HepG2 (cell line): ENCODE measurements around the gene CDC42EP4. TPM values are rescaled to one million over a fixed set of nuclear protein-coding genes. Genes with fewer than 3 reads are reported as not detected.

Experiments
- KDM5B ChIP-seq: sonication (generic); formaldehyde crosslinking; IDR thresholded peaks from 2 replicates; pipeline ENCODE4 v1.4.0; 2020; ENCODE audit warnings: missing genetic modification reagents, mild to moderate bottlenecking, borderline replicate concordance
- MEF2D ChIP-seq: sonication (generic); formaldehyde crosslinking; IDR thresholded peaks from 2 replicates; pipeline ENCODE4 v1.5.1; 2020; ENCODE audit warnings: mild to moderate bottlenecking, missing genetic modification reagents
- ONECUT2 ChIP-seq: sonication (generic); formaldehyde crosslinking; IDR thresholded peaks from 2 replicates; pipeline ENCODE4 v1.4.0; 2020; ENCODE audit warnings: missing genetic modification reagents
- PHF8 ChIP-seq: sonication (generic); formaldehyde crosslinking; IDR thresholded peaks from 2 replicates; pipeline ENCODE4 v1.5.0; 2020; ENCODE audit warnings: missing genetic modification reagents
- REXO4 ChIP-seq: sonication (generic); formaldehyde crosslinking; IDR thresholded peaks from 2 replicates; pipeline ENCODE4 v1.8.0; 2022; ENCODE audit warnings: missing genetic modification reagents, mild to moderate bottlenecking, borderline replicate concordance
- SPEN ChIP-seq: sonication (generic); formaldehyde crosslinking; IDR thresholded peaks from 2 replicates; pipeline ENCODE4 v1.5.1; 2020; ENCODE audit warnings: low read depth, mild to moderate bottlenecking, missing genetic modification reagents
- ZBTB42 ChIP-seq: sonication (generic); formaldehyde crosslinking; IDR thresholded peaks from 2 replicates; pipeline ENCODE4 v1.5.0; 2020; ENCODE audit warnings: mild to moderate bottlenecking, missing genetic modification reagents
- ZNF30 ChIP-seq: sonication (generic); formaldehyde crosslinking; IDR thresholded peaks from 2 replicates; pipeline ENCODE4 v1.5.0; 2020; ENCODE audit warnings: mild to moderate bottlenecking, missing genetic modification reagents
- ZNF333 ChIP-seq: sonication (generic); formaldehyde crosslinking; IDR thresholded peaks from 2 replicates; pipeline ENCODE4 v1.4.0; 2020; ENCODE audit warnings: mild to moderate bottlenecking, missing genetic modification reagents, borderline replicate concordance
- ZNF569 ChIP-seq: sonication (generic); formaldehyde crosslinking; IDR thresholded peaks from 2 replicates; pipeline ENCODE4 v1.5.0; 2020; ENCODE audit warnings: mild to moderate bottlenecking, missing genetic modification reagents, moderate library complexity, borderline replicate concordance
- ZNF577 ChIP-seq: sonication (generic); formaldehyde crosslinking; IDR thresholded peaks from 2 replicates; pipeline ENCODE4 v1.4.0; 2020; ENCODE audit warnings: mild to moderate bottlenecking, low read depth, missing genetic modification reagents, borderline replicate concordance
- polyA plus RNA-seq, 8 experiments: library from polyadenylated mRNA; depleted of rRNA in 3 of 8; stranded (reverse) in 7 of 8; unstranded in 1 of 8; fragments of >200 nt; fragmentation: Illumina TruSeq in 4 of 8; extraction: Trizol in 4 of 8; gene quantifications; 2 replicates each; pipeline versions ENCODE4 v1.2.1 to v1.2.3, GENCODE V29; 2011 to 2016; ENCODE audit warnings: low read depth in 4 of 8, missing spikeins in 1 of 8, mixed read lengths in 1 of 8; ENCODE audit not compliant: insufficient read depth in 1 of 8
- total RNA-seq, 5 experiments: library from RNA; depleted of rRNA; stranded (reverse); fragments of >200 nt; fragmentation: Illumina TruSeq; extraction: Trizol; gene quantifications; 2 replicates each; pipeline ENCODE4 v1.2.3, GENCODE V29; 2016; ENCODE audit warnings: low read depth in 1 of 5
- TF ChIP-seq, protein P1 (sequence below): sonication (generic); formaldehyde crosslinking; IDR thresholded peaks from 2 replicates; pipeline ENCODE4 v1.5.0; 2020; ENCODE audit warnings: missing genetic modification reagents, mild to moderate bottlenecking, borderline replicate concordance
- TF ChIP-seq, protein P2 (sequence below): sonication (generic); formaldehyde crosslinking; IDR thresholded peaks from 2 replicates; pipeline ENCODE4 v1.4.0; 2020; ENCODE audit warnings: missing genetic modification reagents, borderline replicate concordance
- TF ChIP-seq, protein P3 (sequence below): fragments of 450-650 bp; IDR thresholded peaks from 2 replicates; pipeline ENCODE4 v1.6.1; 2017
- TF ChIP-seq, protein P4 (sequence below): sonication (generic); formaldehyde crosslinking; IDR thresholded peaks from 2 replicates; pipeline ENCODE4 v1.8.0; 2022; ENCODE audit warnings: mild to moderate bottlenecking, missing genetic modification reagents; ENCODE audit not compliant: insufficient replicate concordance
- TF ChIP-seq, protein P5 (sequence below): sonication (generic); formaldehyde crosslinking; IDR thresholded peaks from 2 replicates; pipeline ENCODE4 v1.4.0; 2020; ENCODE audit warnings: missing genetic modification reagents
- TF ChIP-seq, protein P6 (sequence below): IDR thresholded peaks from 2 replicates; pipeline ENCODE4 v1.6.1; 2016; ENCODE audit warnings: missing compliant biosample characterization, missing genetic modification reagents, borderline replicate concordance
- TF ChIP-seq, protein P7 (sequence below): sonication (generic); formaldehyde crosslinking; IDR thresholded peaks from 2 replicates; pipeline ENCODE4 v1.4.0; 2020; ENCODE audit warnings: missing genetic modification reagents

The CDC42EP4 gene
- total and polyA plus RNA-seq, 2 of the 13 experiments (the other 11 are each of a cell fraction or from before 2014, with no cell fraction given): 19.0 to 54.0 TPM

DNA sequence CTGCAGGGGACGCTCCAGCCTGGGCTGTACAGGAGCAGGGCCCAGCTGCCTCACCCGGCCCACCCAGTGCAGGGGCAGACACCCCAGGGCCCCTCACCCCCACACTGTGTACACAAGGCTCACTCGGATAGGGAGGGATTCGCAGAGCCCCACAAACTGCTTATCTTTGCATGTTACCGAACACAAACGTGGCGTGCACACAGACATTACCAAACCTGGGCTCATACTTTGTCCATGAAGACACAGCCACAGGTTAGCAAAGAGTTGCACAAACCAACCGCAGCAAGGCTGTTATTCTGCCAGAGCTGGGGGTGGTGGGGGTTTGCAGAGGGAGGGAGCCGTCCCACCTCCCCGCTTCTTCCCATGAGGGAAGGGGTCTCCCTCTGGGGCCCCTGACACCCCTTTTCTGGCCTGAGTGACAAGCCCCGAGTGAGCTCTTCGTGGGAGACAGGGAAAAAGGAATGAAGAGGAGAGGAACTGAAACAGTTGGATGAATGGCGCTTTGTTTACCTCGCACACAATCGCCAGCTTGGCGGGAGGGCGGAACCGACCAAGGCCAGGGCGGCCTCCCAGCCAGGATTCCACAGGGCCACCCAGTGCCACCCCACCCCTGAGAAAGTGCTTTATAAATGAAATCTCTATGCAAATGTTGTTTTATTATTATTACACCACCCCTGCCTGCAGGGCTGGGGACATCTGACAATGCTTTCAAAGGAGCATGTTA is 49.7 kb downstream of the CDC42EP4 start (continued):
- TF ChIP-seq, protein P1, sequence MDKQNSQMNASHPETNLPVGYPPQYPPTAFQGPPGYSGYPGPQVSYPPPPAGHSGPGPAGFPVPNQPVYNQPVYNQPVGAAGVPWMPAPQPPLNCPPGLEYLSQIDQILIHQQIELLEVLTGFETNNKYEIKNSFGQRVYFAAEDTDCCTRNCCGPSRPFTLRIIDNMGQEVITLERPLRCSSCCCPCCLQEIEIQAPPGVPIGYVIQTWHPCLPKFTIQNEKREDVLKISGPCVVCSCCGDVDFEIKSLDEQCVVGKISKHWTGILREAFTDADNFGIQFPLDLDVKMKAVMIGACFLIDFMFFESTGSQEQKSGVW (CRISPR knock-in tag): no peak
- TF ChIP-seq ZBTB42 (CRISPR knock-in tag): no peak; the same call in 1 of the 2 replicates
- TF ChIP-seq SPEN (CRISPR knock-in tag): peak; percentile 90
- TF ChIP-seq KDM5B: peak; percentile 67; the same call in 1 of the 2 replicates
- no peak for TF ChIP-seq ZNF577
- TF ChIP-seq ZNF333: no peak; the same call in 1 of the 2 replicates
- 0 out of 2 replicates have a peak, but pooled peaks have one; percentile 56 for TF ChIP-seq REXO4 (CRISPR knock-in tag)
- peak; percentile 51; the same call in 1 of the 2 replicates for TF ChIP-seq MEF2D
- TF ChIP-seq, protein P2, sequence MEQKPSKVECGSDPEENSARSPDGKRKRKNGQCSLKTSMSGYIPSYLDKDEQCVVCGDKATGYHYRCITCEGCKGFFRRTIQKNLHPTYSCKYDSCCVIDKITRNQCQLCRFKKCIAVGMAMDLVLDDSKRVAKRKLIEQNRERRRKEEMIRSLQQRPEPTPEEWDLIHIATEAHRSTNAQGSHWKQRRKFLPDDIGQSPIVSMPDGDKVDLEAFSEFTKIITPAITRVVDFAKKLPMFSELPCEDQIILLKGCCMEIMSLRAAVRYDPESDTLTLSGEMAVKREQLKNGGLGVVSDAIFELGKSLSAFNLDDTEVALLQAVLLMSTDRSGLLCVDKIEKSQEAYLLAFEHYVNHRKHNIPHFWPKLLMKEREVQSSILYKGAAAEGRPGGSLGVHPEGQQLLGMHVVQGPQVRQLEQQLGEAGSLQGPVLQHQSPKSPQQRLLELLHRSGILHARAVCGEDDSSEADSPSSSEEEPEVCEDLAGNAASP (CRISPR knock-in tag): peak; percentile 60
- TF ChIP-seq ZNF30 (CRISPR knock-in tag): no peak; the same call in 1 of the 2 replicates
- TF ChIP-seq ONECUT2 (CRISPR knock-in tag): no peak; the same call in 1 of the 2 replicates
- TF ChIP-seq, protein P3, sequence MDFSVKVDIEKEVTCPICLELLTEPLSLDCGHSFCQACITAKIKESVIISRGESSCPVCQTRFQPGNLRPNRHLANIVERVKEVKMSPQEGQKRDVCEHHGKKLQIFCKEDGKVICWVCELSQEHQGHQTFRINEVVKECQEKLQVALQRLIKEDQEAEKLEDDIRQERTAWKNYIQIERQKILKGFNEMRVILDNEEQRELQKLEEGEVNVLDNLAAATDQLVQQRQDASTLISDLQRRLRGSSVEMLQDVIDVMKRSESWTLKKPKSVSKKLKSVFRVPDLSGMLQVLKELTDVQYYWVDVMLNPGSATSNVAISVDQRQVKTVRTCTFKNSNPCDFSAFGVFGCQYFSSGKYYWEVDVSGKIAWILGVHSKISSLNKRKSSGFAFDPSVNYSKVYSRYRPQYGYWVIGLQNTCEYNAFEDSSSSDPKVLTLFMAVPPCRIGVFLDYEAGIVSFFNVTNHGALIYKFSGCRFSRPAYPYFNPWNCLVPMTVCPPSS: no peak
- TF ChIP-seq, protein P4, sequence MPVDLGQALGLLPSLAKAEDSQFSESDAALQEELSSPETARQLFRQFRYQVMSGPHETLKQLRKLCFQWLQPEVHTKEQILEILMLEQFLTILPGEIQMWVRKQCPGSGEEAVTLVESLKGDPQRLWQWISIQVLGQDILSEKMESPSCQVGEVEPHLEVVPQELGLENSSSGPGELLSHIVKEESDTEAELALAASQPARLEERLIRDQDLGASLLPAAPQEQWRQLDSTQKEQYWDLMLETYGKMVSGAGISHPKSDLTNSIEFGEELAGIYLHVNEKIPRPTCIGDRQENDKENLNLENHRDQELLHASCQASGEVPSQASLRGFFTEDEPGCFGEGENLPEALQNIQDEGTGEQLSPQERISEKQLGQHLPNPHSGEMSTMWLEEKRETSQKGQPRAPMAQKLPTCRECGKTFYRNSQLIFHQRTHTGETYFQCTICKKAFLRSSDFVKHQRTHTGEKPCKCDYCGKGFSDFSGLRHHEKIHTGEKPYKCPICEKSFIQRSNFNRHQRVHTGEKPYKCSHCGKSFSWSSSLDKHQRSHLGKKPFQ (CRISPR knock-in tag): no peak
- TF ChIP-seq ZNF569 (CRISPR knock-in tag): no peak; the same call in 1 of the 2 replicates
- TF ChIP-seq, protein P5, sequence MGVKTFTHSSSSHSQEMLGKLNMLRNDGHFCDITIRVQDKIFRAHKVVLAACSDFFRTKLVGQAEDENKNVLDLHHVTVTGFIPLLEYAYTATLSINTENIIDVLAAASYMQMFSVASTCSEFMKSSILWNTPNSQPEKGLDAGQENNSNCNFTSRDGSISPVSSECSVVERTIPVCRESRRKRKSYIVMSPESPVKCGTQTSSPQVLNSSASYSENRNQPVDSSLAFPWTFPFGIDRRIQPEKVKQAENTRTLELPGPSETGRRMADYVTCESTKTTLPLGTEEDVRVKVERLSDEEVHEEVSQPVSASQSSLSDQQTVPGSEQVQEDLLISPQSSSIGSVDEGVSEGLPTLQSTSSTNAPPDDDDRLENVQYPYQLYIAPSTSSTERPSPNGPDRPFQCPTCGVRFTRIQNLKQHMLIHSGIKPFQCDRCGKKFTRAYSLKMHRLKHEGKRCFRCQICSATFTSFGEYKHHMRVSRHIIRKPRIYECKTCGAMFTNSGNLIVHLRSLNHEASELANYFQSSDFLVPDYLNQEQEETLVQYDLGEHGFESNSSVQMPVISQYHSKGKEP (CRISPR knock-in tag): no peak
- TF ChIP-seq, protein P6, sequence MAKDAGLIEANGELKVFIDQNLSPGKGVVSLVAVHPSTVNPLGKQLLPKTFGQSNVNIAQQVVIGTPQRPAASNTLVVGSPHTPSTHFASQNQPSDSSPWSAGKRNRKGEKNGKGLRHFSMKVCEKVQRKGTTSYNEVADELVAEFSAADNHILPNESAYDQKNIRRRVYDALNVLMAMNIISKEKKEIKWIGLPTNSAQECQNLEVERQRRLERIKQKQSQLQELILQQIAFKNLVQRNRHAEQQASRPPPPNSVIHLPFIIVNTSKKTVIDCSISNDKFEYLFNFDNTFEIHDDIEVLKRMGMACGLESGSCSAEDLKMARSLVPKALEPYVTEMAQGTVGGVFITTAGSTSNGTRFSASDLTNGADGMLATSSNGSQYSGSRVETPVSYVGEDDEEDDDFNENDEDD: peak; percentile 35
- peak; percentile 74 for TF ChIP-seq PHF8 (CRISPR knock-in tag)
- TF ChIP-seq, protein P7, sequence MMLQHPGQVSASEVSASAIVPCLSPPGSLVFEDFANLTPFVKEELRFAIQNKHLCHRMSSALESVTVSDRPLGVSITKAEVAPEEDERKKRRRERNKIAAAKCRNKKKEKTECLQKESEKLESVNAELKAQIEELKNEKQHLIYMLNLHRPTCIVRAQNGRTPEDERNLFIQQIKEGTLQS (CRISPR knock-in tag): no peak; the same call in none of the 2 replicates
